Stimulated activated CD8-positive, alpha-beta memory T cell treated with anti-CD3 and anti-CD28 coated beads, Interleukin-12 subunit alpha, Interleukin-12 subunit beta, amount 100 ng/mL, for 1 hour (primary cell): ENCODE measurements around the gene REXO1.
"Not testable (repeated sequence)": the region's sequence is repeated elsewhere in the genome, so short reads cannot be mapped to it uniquely, and the experiment has no call there.

Source experiments
- DNase-seq: peaks from one replicate; pipeline ENCODE4 v3.0.0-alpha.2; 2020; ENCODE audit warnings: low read depth

Gene REXO1, protein sequence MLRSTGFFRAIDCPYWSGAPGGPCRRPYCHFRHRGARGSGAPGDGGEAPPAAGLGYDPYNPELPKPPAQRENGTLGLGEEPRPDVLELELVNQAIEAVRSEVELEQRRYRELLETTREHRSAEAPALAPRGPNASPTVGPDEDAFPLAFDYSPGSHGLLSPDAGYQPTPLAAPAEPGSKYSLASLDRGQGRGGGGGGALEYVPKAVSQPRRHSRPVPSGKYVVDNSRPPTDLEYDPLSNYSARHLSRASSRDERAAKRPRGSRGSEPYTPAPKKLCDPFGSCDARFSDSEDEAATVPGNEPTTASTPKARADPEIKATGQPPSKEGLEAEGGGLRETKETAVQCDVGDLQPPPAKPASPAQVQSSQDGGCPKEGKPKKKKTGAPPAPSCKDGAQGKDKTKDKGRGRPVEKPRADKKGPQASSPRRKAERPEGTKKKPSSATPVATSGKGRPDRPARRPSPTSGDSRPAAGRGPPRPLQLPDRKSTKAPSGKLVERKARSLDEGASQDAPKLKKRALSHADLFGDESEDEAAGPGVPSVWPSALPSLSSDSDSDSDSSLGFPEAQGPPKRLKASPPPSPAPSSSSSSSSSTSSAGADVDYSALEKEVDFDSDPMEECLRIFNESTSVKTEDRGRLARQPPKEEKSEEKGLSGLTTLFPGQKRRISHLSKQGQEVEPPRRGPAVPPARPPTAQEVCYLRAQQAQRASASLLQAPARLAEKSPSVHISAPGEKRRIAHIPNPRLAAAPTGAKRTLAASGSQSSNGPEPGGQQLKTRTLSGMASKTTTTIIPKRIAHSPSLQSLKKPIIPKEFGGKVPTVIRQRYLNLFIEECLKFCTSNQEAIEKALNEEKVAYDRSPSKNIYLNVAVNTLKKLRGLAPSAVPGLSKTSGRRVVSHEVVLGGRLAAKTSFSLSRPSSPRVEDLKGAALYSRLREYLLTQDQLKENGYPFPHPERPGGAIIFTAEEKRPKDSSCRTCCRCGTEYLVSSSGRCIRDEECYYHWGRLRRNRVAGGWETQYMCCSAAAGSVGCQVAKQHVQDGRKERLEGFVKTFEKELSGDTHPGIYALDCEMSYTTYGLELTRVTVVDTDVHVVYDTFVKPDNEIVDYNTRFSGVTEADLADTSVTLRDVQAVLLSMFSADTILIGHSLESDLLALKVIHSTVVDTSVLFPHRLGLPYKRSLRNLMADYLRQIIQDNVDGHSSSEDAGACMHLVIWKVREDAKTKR

GRCh38 chr19:1848399-1849131 lies at the start of gene REXO1:
REXO1 (minus strand) TSS chr19:1848483; CDS start chr19:1848358, 125 bp downstream.
- DNase-seq, result peak; percentile 98

DNA sequence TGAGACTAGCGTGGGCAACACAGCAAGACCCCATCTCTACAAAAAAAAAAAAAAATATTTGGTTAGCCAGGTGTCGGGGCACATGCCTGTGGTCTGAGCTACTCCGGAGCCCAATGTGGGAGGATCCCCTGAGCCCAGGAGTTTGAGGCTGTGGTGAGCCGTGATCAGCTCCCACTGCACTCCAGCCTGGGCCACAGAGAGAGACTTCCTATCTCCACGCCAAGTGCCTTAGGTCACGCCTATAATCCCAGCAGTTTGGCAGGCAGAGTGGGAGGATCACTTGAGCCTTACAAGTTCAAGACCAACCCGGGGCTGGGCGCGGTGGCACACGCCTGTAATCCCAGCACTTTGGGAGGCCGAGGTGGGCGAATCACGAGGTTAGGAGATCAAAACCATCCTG lies 48.2 kb upstream of the REXO1 start:
- DNase-seq, result no peak

DNA sequence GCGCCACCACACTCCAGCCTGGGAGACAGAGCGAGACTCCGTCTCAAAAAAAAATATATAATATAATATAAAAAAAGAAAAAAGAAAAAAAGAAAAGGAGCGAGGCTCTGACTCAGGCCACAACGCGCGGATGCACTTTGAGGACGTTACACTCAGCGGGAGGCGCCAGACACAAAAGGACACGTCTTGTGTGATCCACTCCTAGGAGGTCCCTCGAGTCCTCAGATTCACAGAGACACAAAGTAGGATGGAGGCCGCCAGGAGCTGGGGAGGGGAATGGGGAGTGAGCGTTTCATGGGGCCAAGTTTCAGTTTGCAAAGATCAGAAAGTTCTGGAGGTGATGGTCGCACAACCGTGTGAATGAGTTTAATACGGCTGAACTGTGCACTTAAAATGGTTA lies 45.5 kb upstream of the REXO1 start:
- DNase-seq, result no peak

DNA sequence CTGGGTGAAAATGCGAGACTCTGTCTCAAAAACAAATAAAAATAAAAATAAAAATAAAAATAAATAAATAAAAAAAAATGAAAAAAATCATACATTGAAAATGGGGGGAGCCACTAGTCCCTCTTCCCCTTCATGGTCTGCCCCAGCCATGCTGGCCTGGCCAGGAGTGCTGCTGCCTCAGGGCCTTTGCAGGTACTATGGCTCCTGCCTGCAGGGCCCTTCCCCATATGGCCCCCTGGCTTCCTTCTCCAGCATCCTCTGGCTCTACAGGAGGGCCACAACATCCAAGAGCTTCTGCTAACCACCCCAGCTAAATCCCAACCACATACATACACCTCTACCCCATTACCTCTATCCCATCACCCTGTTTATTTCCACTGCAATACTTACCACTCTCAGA lies 41.6 kb upstream of the REXO1 start:
- DNase-seq, result no peak

GRCh38 chr19:1888385-1888784 lies 40.1 kb upstream of the REXO1 start:
- DNase-seq, result no peak

- DNase-seq, result not testable (repeated sequence)
Measured at GRCh38 chr19:1886360-1886759, 38.1 kb upstream of the REXO1 start.

DNA sequence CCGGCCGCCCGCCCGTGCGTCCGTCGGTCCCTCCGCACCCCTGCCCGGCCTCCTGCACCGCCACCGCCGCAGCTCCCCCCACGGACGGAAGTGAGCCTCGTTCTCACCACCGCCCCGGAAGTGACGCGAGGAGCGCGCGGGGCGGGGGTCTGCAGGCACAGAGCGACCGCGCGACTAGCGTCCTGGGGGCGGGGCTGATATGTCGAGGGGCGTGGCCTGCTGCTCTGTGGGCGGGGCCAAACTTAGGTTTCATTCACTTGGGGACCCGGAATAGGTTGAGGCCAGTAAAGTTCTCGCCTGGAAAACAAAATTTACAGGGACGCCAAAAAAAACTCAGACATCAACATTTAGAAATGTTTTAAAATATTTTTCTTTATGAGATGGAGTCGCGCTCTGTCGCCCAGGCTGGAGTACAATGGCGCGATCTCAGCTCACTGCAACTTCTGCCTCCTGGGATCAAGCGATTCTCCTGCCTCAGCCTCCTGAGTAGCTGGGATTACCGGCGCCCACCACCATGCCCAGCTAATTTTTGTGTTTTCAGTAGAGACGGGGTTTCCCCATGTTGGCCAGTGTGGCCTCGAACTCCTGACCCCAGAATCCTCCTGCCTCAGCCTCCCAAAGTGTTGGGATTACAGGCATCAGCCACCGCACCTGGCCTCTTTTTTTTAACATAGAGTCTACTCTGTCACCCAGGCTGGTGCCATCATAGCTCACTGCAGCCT lies 37.3 kb upstream of the REXO1 start, which contains the start of gene ABHD17A:
Gene ABHD17A, minus strand, starts transcription at position 99 of the 722 bp plus-strand sequence. CDS start 3,930 bp downstream, outside the sequence.
- peak; percentile 93 for DNase-seq

GRCh38 chr19:1884719-1885334 lies 36.5 kb upstream of the REXO1 start:
- no peak for DNase-seq

DNA sequence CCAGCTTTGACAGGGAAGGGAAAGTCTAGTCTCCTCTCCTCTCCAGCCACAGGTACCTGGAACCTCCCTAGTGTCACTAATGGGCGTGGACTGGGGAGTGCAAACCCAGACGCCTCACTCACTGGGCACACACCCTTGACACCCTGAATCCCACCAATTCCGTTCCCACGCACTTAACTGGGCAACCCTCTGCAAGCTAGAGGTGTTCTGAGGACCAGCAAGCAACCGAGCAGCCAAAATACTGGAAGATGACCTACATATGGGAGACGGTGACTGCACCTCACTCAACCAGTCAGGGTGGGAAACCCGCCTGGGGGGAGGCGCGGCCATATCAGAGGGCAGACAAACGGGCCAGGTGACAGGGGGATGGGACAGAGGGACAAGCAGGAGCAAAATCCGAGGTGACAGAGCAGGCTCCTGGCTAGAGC lies 36.0 kb upstream of the REXO1 start:
- DNase-seq, result no peak

GRCh38 chr19:1883784-1884183 lies 35.5 kb upstream of the REXO1 start:
- no peak for DNase-seq

DNA sequence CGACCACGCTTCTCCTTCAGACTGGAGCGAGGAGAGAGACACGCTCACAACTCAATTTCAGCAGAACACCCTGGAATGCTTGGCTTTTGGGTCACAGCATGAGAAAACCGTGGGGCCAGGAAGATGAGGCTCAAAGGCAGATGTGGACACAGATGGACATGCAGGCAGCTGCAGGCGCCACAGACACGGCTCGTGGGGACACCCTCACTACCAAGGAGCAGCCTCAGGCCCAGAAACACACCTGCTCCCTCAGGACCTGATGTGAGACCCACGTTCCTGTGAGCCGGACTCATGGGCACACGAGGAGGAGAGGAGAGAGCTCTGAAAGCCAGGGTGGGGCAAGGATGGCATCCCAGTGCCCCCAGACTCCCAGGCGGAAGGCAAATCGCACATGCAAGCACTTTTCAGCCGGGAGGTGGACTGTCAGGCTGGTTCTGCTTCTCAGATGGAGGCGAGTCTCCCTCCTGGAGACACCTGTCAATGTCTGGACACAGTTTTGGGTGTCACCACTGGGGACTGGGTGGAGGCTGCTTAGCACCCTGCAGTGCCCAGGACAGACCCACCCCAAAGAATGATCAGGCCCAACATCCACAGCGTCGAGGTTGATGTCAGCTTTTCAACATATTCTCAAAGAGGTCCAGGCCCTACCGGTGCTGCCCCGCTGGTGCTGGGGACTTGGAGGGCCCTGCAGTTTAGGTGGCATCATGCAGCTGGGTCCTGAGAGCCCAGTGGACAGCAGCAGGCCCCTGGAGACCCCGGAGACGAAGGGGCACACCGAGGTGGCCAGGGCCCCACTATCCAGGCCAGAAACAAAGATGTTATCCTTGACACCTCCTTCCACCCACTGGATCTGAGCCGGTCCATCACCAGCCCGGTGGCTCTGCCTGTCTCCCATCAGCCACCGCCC lies 34.8 kb upstream of the REXO1 start:
- no peak for DNase-seq

GRCh38 chr19:1882089-1882785 lies 34.0 kb upstream of the REXO1 start:
- peak; percentile 69 for DNase-seq

- not testable (repeated sequence) for DNase-seq
Measured at GRCh38 chr19:1881393-1882088, 33.3 kb upstream of the REXO1 start.

DNA sequence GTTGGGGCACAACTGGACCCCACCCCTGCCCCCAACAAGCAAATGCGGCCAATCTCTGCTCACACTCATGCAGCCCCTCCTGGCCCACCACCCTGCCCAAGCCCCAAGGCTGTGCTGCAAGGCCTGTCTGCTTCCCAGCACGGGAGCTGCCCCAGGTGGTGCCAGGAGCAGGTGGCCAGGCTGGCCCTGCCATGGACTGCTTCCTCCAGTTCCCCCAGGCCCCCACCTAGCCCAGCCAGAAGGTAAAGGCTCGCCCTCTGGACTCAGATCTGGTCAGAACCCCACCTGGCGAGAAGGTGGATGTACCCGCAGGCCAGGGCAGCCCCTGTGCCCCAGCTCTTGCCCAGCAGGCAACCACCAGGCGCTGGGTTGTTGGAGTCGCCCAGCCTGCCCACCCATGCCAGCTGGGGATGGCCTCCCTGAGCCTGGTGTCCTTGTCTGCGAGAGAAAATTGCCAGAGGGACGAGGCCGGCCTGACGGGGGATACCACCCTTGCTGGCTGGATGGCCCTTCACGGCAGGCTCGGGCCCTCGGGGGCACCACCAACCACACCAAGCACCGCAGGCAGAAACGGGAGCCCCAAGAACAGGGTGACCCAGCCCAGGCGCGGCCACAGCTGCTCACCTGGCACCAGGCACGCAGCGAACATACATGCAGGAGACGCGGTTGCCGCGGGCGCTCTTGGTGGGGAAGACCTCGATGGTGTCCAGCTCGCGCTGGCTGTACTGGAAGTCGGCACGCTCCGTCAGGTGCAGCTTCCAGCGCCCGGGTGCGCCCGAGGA lies 32.5 kb upstream of the REXO1 start:
- no peak for DNase-seq

DNA sequence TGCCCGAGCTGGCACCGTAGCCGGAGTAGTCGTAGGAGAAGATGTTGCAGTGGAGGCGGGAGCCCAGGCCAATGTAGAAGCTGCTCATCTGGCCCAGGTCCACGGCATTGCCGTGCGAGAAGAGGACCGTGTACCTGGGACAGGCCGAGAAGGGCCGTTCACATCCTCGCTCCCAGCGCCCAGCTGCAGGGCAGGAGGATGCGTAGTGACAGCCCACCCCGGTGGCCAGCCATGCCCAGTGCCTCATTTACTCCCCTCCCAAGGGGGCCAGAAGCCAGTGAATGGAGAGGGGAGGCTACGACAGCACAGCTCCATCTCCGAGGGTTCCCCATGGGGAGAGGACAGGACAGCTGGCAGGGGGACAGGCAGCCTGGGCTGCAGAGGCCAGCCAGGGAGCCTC lies 31.7 kb upstream of the REXO1 start:
- DNase-seq, result not testable (repeated sequence)

DNA sequence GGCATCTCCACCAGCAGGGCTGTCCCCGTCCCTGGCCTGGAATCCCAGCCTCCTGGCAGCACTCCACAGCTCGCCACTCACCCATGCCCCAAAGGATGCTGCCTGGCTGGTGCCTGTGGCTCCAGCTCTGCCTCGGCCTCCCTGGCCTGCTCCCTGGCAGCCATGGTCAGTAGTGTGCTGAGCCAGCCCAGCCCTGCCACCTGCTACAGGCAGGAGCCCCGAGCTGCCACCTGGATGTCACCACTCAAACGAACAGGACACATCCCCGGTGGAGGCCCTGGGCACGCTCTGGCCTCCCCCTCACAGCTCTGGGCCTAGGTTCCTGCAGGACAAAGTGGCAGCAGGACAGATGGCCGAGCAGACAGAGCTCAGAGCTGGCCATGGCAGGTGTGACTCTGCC lies 30.3 kb upstream of the REXO1 start:
- not testable (repeated sequence) for DNase-seq

- not testable (repeated sequence) for DNase-seq
Measured at GRCh38 chr19:1877280-1877660, 29.0 kb upstream of the REXO1 start.
